Spleen (tissue), 7 donors: ENCODE data around the gene SIMC1.
"Not testable (repeated sequence)": the region's sequence is repeated elsewhere in the genome, so short reads cannot be mapped to it uniquely, and the experiment has no call there.

Experiments
- POLR2A ChIP-seq, 3 donors: fragments of 450-650 bp; IDR thresholded peaks; one replicate each; pipeline ENCODE4 v1.5.1; 2017; ENCODE audit warnings: antibody characterized with exemption in 3 of 3, mild to moderate bottlenecking in 1 of 3
- POLR2AphosphoS5 ChIP-seq, 3 donors: sonication (generic); formaldehyde crosslinking; IDR thresholded peaks; one replicate each; pipeline ENCODE4 v1.5.1; 2017; ENCODE audit warnings: antibody characterized with exemption in 3 of 3
- TF ChIP-seq, protein P1 (sequence below), 11 experiments: fragments of 200-600 bp in 7 of 11; fragments of 450-650 bp in 4 of 11; sonication (generic) in 4 of 11; IDR thresholded peaks in 8 of 11; conservative IDR thresholded peaks in 3 of 11; 1 replicate in 7 of 11; 2 replicates in 4 of 11; pipeline versions ENCODE4 v1.4.0 to v1.8.0; 2016 to 2021; ENCODE audit warnings: antibody characterized with exemption in 11 of 11, inconsistent platforms in 4 of 11, mild to moderate bottlenecking in 1 of 11
- donor health status: DM: no; HTN: no; CAD: no; lungs with moderate emphysema.
- donor health status: DM: no; HTN: no; CAD: no.
- donor health status: DM: no; HTN: no; CAD: no.

DNA sequence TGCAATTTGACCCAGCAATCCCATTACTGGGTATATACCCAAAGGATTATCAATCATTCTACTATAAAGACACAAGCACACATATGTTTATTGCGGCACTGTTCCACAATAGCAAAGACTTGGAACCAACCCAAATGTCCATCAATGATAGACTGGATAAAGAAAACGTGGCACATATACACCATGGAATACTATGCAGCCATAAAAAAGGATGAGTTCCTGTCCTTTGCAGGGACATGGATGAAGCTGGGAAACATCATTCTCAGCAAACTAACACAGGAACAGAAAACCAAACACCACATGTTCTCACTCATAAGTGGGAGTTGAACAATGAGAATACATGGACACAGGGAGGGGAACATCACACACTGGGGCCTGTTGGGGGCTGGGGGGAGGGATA, 39.9 kb upstream of the SIMC1 start:
- TF ChIP-seq, protein P1, sequence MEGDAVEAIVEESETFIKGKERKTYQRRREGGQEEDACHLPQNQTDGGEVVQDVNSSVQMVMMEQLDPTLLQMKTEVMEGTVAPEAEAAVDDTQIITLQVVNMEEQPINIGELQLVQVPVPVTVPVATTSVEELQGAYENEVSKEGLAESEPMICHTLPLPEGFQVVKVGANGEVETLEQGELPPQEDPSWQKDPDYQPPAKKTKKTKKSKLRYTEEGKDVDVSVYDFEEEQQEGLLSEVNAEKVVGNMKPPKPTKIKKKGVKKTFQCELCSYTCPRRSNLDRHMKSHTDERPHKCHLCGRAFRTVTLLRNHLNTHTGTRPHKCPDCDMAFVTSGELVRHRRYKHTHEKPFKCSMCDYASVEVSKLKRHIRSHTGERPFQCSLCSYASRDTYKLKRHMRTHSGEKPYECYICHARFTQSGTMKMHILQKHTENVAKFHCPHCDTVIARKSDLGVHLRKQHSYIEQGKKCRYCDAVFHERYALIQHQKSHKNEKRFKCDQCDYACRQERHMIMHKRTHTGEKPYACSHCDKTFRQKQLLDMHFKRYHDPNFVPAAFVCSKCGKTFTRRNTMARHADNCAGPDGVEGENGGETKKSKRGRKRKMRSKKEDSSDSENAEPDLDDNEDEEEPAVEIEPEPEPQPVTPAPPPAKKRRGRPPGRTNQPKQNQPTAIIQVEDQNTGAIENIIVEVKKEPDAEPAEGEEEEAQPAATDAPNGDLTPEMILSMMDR (IDR thresholded peaks at IDR 0.05 in 8 of 11, conservative IDR thresholded peaks at IDR 0.05 in 3 of 11) = not testable (repeated sequence)
- TF ChIP-seq POLR2AphosphoS5, POLR2A (IDR thresholded peaks at IDR 0.05): not testable (repeated sequence)
